H9 (cell line): ENCODE data around the gene AKAP7. TPM values are rescaled to one million over a fixed set of nuclear protein-coding genes. Genes with fewer than 3 reads are reported as not detected.

Experiments
- DNase-seq: peaks from one replicate; pipeline ENCODE4 v3.0.0-alpha.2; 2017
- H2AFZ ChIP-seq: one replicate; pipeline ENCODE4 v1.6.1; 2013; ENCODE audit warnings: mild to moderate bottlenecking, low read length, control low read depth, moderate library complexity
- H2AK5ac ChIP-seq: 2 replicates; pipeline ENCODE4 v1.6.1; 2013; ENCODE audit warnings: low read length, control low read depth, mixed read lengths; ENCODE audit not compliant: insufficient read length
- H2BK120ac ChIP-seq: one replicate; pipeline ENCODE4 v1.6.1; 2013; ENCODE audit warnings: low read depth, mild to moderate bottlenecking, low read length, control low read depth, inconsistent platforms; ENCODE audit not compliant: poor library complexity, severe bottlenecking
- H2BK12ac ChIP-seq: 2 replicates; pipeline ENCODE4 v1.6.1; 2013; ENCODE audit warnings: low read length, control low read depth, mixed read lengths, low read depth; ENCODE audit not compliant: insufficient read length
- H2BK15ac ChIP-seq: 2 replicates; pipeline ENCODE4 v1.6.1; 2013; ENCODE audit warnings: low read depth, low read length, control low read depth
- H2BK20ac ChIP-seq: one replicate; pipeline ENCODE4 v1.6.1; 2013; ENCODE audit warnings: low read depth, mild to moderate bottlenecking, low read length, control low read depth, inconsistent platforms; ENCODE audit not compliant: poor library complexity, severe bottlenecking
- H2BK5ac ChIP-seq: 2 replicates; pipeline ENCODE4 v1.6.1; 2013; ENCODE audit warnings: low read length, control low read depth, mixed read lengths; ENCODE audit not compliant: insufficient read length
- H3K14ac ChIP-seq: 2 replicates; pipeline ENCODE4 v1.6.1; 2013; ENCODE audit warnings: low read length, control low read depth; ENCODE audit not compliant: insufficient read depth
- H3K18ac ChIP-seq: 2 replicates; pipeline ENCODE4 v1.6.1; 2013; ENCODE audit warnings: low read depth, mild to moderate bottlenecking, mixed read lengths, low read length, control low read depth; ENCODE audit not compliant: insufficient read length
- H3K23ac ChIP-seq: 2 replicates; pipeline ENCODE4 v1.6.1; 2013; ENCODE audit warnings: low read length, control low read depth, mixed read lengths, low read depth; ENCODE audit not compliant: insufficient read length
- H3K23me2 ChIP-seq: 2 replicates; pipeline ENCODE4 v1.6.1; 2013; ENCODE audit warnings: low read depth, mild to moderate bottlenecking, mixed read lengths, low read length, control low read depth; ENCODE audit not compliant: insufficient read length, poor library complexity, severe bottlenecking
- H3K27ac ChIP-seq: 2 replicates; pipeline ENCODE4 v1.5.1; 2013; ENCODE audit warnings: low read length, control low read depth, mixed read lengths, low read depth; ENCODE audit not compliant: insufficient read length
- H3K27me3 ChIP-seq: 2 replicates; pipeline ENCODE4 v1.6.1; 2013; ENCODE audit warnings: low read length, control low read depth, inconsistent platforms; ENCODE audit not compliant: insufficient read depth
- H3K4ac ChIP-seq: 2 replicates; pipeline ENCODE4 v1.6.1; 2013; ENCODE audit warnings: low read depth, mild to moderate bottlenecking, control low read depth, inconsistent platforms, low read length, moderate library complexity
- H3K4me1 ChIP-seq: 2 replicates; pipeline ENCODE4 v1.6.1; 2013; ENCODE audit warnings: low read length, control low read depth, inconsistent platforms; ENCODE audit not compliant: insufficient read depth
- H3K4me2 ChIP-seq: 2 replicates; pipeline ENCODE4 v1.6.1; 2013; ENCODE audit warnings: low read length, control low read depth, mixed read lengths; ENCODE audit not compliant: insufficient read length, insufficient read depth
- H3K56ac ChIP-seq: 2 replicates; pipeline ENCODE4 v1.6.1; 2013; ENCODE audit warnings: low read depth, mild to moderate bottlenecking, mixed read lengths, low read length, control low read depth; ENCODE audit not compliant: insufficient read length
- H3K79me1 ChIP-seq: 2 replicates; pipeline ENCODE4 v1.6.1; 2013; ENCODE audit warnings: low read depth, mild to moderate bottlenecking, moderate library complexity, low read length, control low read depth, inconsistent platforms; ENCODE audit not compliant: insufficient read depth, poor library complexity, severe bottlenecking
- H3K79me2 ChIP-seq: 2 replicates; pipeline ENCODE4 v1.6.1; 2013; ENCODE audit warnings: low read length, control low read depth, inconsistent platforms; ENCODE audit not compliant: insufficient read depth
- H3K9ac ChIP-seq: 2 replicates; pipeline ENCODE4 v1.6.1; 2013; ENCODE audit warnings: low read length, control low read depth, mixed read lengths; ENCODE audit not compliant: insufficient read length; ENCODE audit errors: extremely low read depth
- H3K9me3 ChIP-seq: one replicate; pipeline ENCODE4 v1.6.1; 2013; ENCODE audit warnings: low read depth, low read length, inconsistent platforms; ENCODE audit not compliant: control insufficient read depth
- H3T11ph ChIP-seq: one replicate; pipeline ENCODE4 v1.6.1; 2013; ENCODE audit warnings: mild to moderate bottlenecking, low read length, control low read depth, inconsistent platforms
- H4K20me1 ChIP-seq: one replicate; pipeline ENCODE4 v1.6.1; 2013; ENCODE audit not compliant: control insufficient read depth, insufficient read length, insufficient read depth
- H4K5ac ChIP-seq: 2 replicates; pipeline ENCODE4 v1.6.1; 2013; ENCODE audit warnings: low read depth, mild to moderate bottlenecking, mixed read lengths, low read length, control low read depth; ENCODE audit not compliant: insufficient read length
- H4K8ac ChIP-seq: replicated peaks from 2 replicates; pipeline ENCODE4 v1.6.1; 2013; ENCODE audit warnings: low read length, control low read depth, mixed read lengths, low read depth; ENCODE audit not compliant: insufficient read length
- H4K91ac ChIP-seq: 2 replicates; pipeline ENCODE4 v1.6.1; 2013; ENCODE audit warnings: low read depth, mild to moderate bottlenecking, moderate library complexity, mixed read lengths, low read length, control low read depth; ENCODE audit not compliant: insufficient read length
- H3K27ac Mint-ChIP-seq, 3 experiments: 2 replicates in 2 of 3; 3 replicates in 1 of 3; pipeline ENCODE4 v1.8.0; 2020 to 2021; ENCODE audit warnings: mixed read lengths in 3 of 3, mild to moderate bottlenecking in 1 of 3, moderate library complexity in 1 of 3
- H3K27me3 Mint-ChIP-seq: 2 replicates; pipeline ENCODE4 v1.8.0; 2021; ENCODE audit warnings: low read depth, mild to moderate bottlenecking, moderate library complexity, mixed read lengths
- H3K36me3 Mint-ChIP-seq, 3 experiments: 2 replicates in 2 of 3; 3 replicates in 1 of 3; pipeline ENCODE4 v1.8.0; 2020 to 2021; ENCODE audit warnings: low read depth in 3 of 3, mixed read lengths in 3 of 3; ENCODE audit not compliant: insufficient read depth in 1 of 3
- H3K4me1 Mint-ChIP-seq, 2 experiments: 2 replicates each; pipeline ENCODE4 v1.8.0; 2020; ENCODE audit warnings: mixed read lengths in 2 of 2
- H3K4me3 Mint-ChIP-seq, 2 experiments: 2 replicates in 1 of 2; 3 replicates in 1 of 2; pipeline ENCODE4 v1.8.0; 2020 to 2021; ENCODE audit warnings: mild to moderate bottlenecking in 2 of 2, mixed read lengths in 2 of 2, moderate library complexity in 1 of 2
- H3K9me3 Mint-ChIP-seq, 2 experiments: 2 replicates in 1 of 2; 3 replicates in 1 of 2; pipeline ENCODE4 v1.8.0; 2020; ENCODE audit warnings: mild to moderate bottlenecking in 2 of 2, mixed read lengths in 2 of 2, moderate library complexity in 1 of 2
- CTCF ChIP-seq: fragments of 200-600 bp; sonication (generic); conservative IDR thresholded peaks from 3 replicates; pipeline ENCODE4 v1.8.0; 2021; ENCODE audit warnings: antibody characterized with exemption, mild to moderate bottlenecking
- WGBS: extraction: QIAGEN DNeasy Blood & Tissue Kit; methylation state at CpG from one replicate; pipeline ENCODE4 v1.1.7; 2013; ENCODE audit warnings: missing lambda C conversion rate, low lambda C conversion rate, mixed read lengths; ENCODE audit not compliant: insufficient read length; ENCODE audit errors: extremely low coverage; 5-methylcytosine and 5-hydroxymethylcytosine counted together
- total RNA-seq: library from RNA; stranded (reverse); gene quantifications from 2 replicates; pipeline ENCODE4 v1.2.1, GENCODE V29; 2021

Gene AKAP7
- total RNA-seq, 1 experiment from 2014 or later = 9.8 TPM

DNA sequence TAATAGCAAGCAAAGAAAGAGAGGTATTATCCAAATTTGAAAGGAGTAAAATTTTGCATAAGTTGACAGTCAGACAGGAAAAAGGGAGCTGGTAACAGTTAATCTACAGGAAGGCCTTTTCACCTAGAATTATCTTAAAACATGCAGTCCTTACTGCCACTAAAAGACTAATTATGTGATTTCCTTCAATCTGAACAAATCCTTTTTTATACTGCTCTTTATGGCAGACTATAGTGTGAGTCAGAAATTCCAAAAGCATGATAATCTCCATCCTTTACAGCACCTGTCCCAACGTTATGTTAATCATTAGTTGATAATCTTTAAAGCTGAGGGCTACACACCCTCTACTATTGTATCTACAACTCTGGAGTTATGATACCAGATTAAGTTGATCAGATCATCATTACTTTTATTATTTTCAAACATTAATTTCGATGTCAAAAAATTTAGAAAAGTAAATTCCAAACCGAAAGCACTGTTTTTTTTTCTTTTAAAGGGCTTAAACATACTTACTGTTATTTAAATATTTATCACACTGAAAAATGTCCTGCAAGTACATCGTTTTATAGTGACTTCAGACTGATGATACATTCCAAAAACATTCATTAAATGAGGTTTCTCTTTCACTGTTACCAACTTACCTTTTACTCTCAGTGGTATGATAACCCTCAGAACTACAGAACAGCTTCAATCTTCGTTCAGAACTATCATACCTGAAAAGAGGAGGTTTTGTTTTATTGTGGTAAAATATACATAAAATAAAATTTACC, 33.2 kb upstream of the AKAP7 start:
- no peak overlapping the region for H3K27ac ChIP-seq
- H3K56ac ChIP-seq = no peak overlapping the region
- no peak overlapping the region for H2AFZ ChIP-seq
- H3K79me1 ChIP-seq = no peaks in the 10 kb centered on the region
- TF ChIP-seq CTCF = no peak
- no peaks in the 10 kb centered on the region for H3K79me2 ChIP-seq
- no peak overlapping the region for H2BK5ac ChIP-seq
- no peak overlapping the region for H4K8ac ChIP-seq
- no peak overlapping the region for H3K4ac ChIP-seq
- H2BK15ac ChIP-seq = no peak overlapping the region
- no peak overlapping the region for H3K4me2 ChIP-seq
- Mint-ChIP-seq H3K27me3 (no peaks in the 10 kb centered on the region), H3K27ac (no peak overlapping the region), H3K4me1 (no peaks in the 10 kb centered on the region), H3K36me3 (0 out of 7 replicates have a peak, but pooled peaks cover 0 to 2% (median 0%) of the 10 kb centered on the region in 3 experiments), H3K4me3 (no peak overlapping the region), H3K9me3 (peaks cover 6 to 8% of the 10 kb centered on the region in 2 experiments; a peak in 4 of 5 replicates)
- no peak overlapping the region for H2BK120ac ChIP-seq
- H3T11ph ChIP-seq = no peak overlapping the region
- no peaks in the 10 kb centered on the region for H3K4me1 ChIP-seq
- H2BK12ac ChIP-seq = no peak overlapping the region
- DNase-seq = no peak
- no peak overlapping the region for H3K18ac ChIP-seq
- H3K14ac ChIP-seq = no peak overlapping the region
- no peaks in the 10 kb centered on the region for H3K23me2 ChIP-seq
- no peak overlapping the region for H2BK20ac ChIP-seq
- H3K27me3 ChIP-seq = no peaks in the 10 kb centered on the region
- H2AK5ac ChIP-seq = no peak overlapping the region
- no peak overlapping the region for H3K23ac ChIP-seq
- no CpG with 5 or more reads among the region's 5 CpGs for WGBS
- no peak overlapping the region for H4K5ac ChIP-seq
- H4K20me1 ChIP-seq = no peaks in the 10 kb centered on the region
- H3K9ac ChIP-seq = no peak overlapping the region
- no peaks in the 10 kb centered on the region for H3K9me3 ChIP-seq
- H4K91ac ChIP-seq = no peak overlapping the region
